Stimulated activated CD8-positive, alpha-beta memory T cell treated with anti-CD3 and anti-CD28 coated beads, Interleukin-12 subunit alpha, Interleukin-12 subunit beta, amount 100 ng/mL, for 24 hours (primary cell): ENCODE results near the gene GALNT16.

Experiments
- DNase-seq: peaks from one replicate; pipeline ENCODE4 v3.0.0-alpha.2; 2020; ENCODE audit errors: extremely low read depth

GALNT16 gene

GRCh38 chr14:69337984-69338383 lies 78.0 kb downstream of the GALNT16 start:
- no peak for DNase-seq

GRCh38 chr14:69339426-69339825 lies 79.5 kb downstream of the GALNT16 start:
- no peak for DNase-seq

GRCh38 chr14:69342928-69343525 lies 83.1 kb downstream of the GALNT16 start:
- no peak for DNase-seq

GRCh38 chr14:69344171-69344570 lies 84.2 kb downstream of the GALNT16 start:
- DNase-seq: no peak

GRCh38 chr14:69345402-69345801 lies 85.4 kb downstream of the GALNT16 start:
- no peak for DNase-seq

- DNase-seq: no peak
Observed at GRCh38 chr14:69346710-69347109, 86.8 kb downstream of the GALNT16 start.

GRCh38 chr14:69349091-69349777 lies 89.3 kb downstream of the GALNT16 start:
- DNase-seq: no peak

- no peak for DNase-seq
Observed at GRCh38 chr14:69350892-69351291, 90.9 kb downstream of the GALNT16 start.

- no peak for DNase-seq
Observed at GRCh38 chr14:69351385-69351784, 91.4 kb downstream of the GALNT16 start.

GRCh38 chr14:69351911-69352310 lies 92.0 kb downstream of the GALNT16 start:
- DNase-seq: no peak

- DNase-seq: no peak
Observed at GRCh38 chr14:69353168-69353567, 93.2 kb downstream of the GALNT16 start.

- DNase-seq: peak; percentile 3
Observed at GRCh38 chr14:69354383-69355153, 94.6 kb downstream of the GALNT16 start.

GRCh38 chr14:69355154-69355597 lies 95.2 kb downstream of the GALNT16 start:
- DNase-seq: no peak

GRCh38 chr14:69355607-69356281 lies 95.8 kb downstream of the GALNT16 start:
- no peak for DNase-seq

GRCh38 chr14:69356903-69357543 lies 97.1 kb downstream of the GALNT16 start:
- DNase-seq: no peak

GRCh38 chr14:69357544-69358200 lies 97.7 kb downstream of the GALNT16 start:
- DNase-seq: no peak

GRCh38 chr14:69358233-69358963 lies 98.4 kb downstream of the GALNT16 start:
- DNase-seq: peak; percentile 5

- no peak for DNase-seq
Observed at GRCh38 chr14:69358966-69359365, 99.0 kb downstream of the GALNT16 start.

GRCh38 chr14:69360438-69361108 lies 100.6 kb downstream of the GALNT16 start:
- no peak for DNase-seq

GRCh38 chr14:69363055-69363454 lies 103.1 kb downstream of the GALNT16 start:
- no peak for DNase-seq
